Activated T-helper 1 cell treated with anti-CD3 and anti-CD28 coated beads, Interleukin-2, amount 50 U/mL, for 16 hours (primary cell): ENCODE data around the gene CYP26C1.

ENCODE experiments used
- DNase-seq, 2 donors: peaks; one replicate each; pipeline ENCODE4 v3.0.0-alpha.2; 2020; ENCODE audit warnings: low read depth in 1 of 2, low spot score in 1 of 2

Gene CYP26C1, protein sequence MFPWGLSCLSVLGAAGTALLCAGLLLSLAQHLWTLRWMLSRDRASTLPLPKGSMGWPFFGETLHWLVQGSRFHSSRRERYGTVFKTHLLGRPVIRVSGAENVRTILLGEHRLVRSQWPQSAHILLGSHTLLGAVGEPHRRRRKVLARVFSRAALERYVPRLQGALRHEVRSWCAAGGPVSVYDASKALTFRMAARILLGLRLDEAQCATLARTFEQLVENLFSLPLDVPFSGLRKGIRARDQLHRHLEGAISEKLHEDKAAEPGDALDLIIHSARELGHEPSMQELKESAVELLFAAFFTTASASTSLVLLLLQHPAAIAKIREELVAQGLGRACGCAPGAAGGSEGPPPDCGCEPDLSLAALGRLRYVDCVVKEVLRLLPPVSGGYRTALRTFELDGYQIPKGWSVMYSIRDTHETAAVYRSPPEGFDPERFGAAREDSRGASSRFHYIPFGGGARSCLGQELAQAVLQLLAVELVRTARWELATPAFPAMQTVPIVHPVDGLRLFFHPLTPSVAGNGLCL

GRCh38 chr10:93059975-93060886, at the start of gene CYP26C1:
Gene CYP26C1 (plus strand): TSS chr10:93060798. CDS start chr10:93061264, 466 bp downstream.
- no peak for DNase-seq

- no peak for DNase-seq
Measured at GRCh38 chr10:93015722-93016121, 44.9 kb upstream of the CYP26C1 start.

- DNase-seq, result no peak
Measured at GRCh38 chr10:93023013-93023650, 37.5 kb upstream of the CYP26C1 start.

DNA sequence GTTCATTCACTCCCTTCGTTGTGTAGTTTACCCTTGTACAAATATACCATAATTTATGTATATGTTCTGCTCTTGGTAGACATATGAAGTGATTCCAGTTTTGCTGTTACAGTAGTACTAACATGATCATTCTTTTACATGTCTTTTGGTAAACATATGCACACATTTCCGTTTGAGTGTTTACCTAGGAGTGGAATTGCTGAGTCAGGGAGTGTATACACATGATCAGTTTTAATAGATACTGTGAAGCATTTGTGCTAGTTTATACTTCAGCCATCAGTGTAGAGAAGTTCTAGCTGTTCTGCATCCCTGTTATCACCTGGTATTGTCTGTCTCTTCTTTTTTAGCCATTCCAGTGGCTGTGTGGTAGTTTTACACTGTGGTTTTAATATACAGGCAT, 34.5 kb upstream of the CYP26C1 start:
- DNase-seq, result no peak

GRCh38 chr10:93027508-93027907, 33.1 kb upstream of the CYP26C1 start:
- no peak for DNase-seq

GRCh38 chr10:93028883-93029282, 31.7 kb upstream of the CYP26C1 start:
- no peak for DNase-seq

DNA sequence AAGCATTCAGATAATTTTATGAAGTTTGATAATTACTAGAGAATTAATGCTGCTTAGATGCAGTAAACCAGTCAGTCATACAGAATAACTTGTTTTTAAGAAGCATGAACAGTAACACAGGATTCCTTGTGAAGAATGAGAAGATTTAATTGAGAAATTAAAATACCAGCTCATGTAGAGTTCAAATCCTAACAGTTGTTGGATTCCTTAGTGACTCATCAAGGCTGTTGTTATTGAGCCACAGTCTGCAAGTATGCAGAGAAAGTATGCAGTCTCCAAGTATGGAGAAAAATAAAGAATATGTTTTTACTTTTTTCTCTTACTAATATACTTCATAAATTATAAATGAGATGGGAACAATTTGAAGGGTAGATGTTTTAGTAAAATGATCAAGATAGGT, 30.2 kb upstream of the CYP26C1 start:
- DNase-seq, result no peak

GRCh38 chr10:93032105-93032808, 28.3 kb upstream of the CYP26C1 start:
- DNase-seq, result no peak

GRCh38 chr10:93032809-93033137, 27.8 kb upstream of the CYP26C1 start:
- DNase-seq, result no peak

DNA sequence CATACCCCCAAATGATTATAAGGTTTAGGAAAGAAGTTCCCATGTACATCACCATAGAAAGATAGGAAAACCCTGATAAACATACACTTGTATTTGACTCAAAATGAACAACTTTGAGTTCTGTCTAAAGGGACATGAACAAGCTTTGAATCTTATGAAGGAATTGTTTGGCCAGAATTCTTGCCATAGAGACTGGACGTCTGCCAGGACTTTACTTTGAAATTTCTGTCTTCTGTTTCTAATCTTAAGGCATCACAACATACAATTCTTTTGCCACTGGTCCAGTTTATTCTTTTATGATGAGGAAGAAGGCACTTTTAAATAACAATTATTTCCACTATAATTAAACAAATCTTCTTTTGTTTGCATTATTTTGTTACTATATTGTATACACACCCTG, 26.2 kb upstream of the CYP26C1 start:
- no peak for DNase-seq

GRCh38 chr10:93039110-93039509, 21.5 kb upstream of the CYP26C1 start:
- DNase-seq, result no peak

DNA sequence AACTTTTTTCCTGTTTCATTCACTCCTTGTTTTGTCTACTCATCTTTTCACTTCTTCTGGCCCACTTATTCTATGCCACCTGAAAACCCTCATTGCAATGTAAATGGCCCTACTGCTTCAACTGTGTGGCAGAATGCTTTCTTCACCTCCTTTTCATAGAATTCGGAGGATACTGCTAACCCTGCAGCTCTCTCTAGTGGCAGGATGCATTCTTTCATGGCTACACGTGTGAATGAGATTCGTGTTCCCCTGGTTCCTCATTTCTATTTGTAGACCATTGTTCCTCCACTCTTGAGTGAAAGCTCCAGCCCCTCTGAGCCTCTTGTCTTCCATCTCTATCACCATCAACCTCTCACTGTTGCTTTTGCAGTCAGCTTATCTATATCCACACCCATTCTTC, 20.9 kb upstream of the CYP26C1 start:
- DNase-seq, result no peak

DNA sequence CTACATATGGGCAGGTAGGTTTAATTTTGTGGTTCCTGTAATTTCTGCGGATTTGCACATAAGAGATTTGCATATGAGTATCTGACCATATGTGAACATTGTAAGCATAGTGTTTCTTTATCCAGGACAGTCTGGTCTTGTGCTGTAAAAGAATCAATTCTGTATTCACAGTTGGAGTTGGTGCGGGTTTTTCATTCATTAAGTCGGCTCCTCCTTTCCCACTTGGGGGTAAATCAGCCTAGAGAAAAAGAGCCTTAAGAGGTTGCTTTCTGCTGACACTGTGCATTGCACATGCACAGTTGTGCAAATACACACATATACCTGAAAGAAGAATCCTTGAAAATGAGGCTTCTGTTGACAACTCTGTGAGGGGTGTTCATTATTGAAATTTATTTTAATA, 6.1 kb upstream of the CYP26C1 start:
- no peak for DNase-seq

DNA sequence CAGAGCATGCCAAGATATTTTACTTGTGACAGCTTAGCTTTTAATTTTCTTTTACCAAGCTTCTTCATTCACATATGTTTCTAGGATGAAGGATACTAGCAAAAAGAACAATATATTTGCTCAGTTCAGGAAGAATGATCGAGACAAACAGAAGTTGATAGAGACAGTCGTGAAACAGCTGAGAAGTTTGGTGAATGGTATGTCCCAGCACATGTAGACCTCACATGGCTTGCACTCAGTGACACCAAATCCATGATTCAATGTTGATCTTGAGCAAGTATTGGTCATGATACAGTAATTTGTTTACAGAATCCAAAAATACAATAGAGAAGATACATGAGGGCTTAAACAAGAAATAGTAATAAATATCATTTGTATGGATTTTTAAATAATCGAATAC, 2.5 kb upstream of the CYP26C1 start:
- DNase-seq, result no peak

DNA sequence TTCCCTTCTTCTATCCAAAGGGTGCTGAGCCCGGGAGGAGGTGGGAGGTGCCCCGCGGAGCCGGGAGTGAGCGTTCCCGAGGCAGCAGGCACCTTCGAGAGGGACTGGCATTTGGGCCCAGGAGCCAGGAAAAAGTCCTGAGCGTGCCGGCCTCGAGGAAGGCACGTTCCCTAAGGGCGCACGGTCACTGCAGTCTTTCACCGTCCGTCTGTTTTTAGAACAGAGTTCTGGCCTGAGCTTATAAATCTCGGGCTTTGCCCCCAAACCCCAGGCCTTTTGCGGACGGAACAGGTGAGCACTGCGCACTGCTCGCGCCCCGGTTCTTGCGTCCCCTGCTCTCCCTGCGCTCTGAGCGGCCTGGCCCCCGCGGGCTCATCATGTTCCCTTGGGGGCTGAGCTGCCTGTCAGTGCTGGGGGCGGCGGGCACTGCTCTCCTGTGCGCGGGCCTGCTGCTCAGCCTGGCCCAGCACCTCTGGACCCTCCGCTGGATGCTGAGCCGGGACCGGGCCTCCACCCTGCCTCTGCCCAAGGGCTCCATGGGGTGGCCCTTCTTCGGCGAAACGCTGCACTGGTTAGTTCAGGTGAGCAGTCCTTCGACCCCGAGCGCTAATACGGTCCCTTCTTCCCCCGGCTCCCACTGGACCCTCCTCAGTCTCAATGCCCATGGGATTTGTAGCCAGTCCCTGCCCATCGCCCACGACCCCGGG, 442 bp downstream of the CYP26C1 start:
- no peak for DNase-seq

DNA sequence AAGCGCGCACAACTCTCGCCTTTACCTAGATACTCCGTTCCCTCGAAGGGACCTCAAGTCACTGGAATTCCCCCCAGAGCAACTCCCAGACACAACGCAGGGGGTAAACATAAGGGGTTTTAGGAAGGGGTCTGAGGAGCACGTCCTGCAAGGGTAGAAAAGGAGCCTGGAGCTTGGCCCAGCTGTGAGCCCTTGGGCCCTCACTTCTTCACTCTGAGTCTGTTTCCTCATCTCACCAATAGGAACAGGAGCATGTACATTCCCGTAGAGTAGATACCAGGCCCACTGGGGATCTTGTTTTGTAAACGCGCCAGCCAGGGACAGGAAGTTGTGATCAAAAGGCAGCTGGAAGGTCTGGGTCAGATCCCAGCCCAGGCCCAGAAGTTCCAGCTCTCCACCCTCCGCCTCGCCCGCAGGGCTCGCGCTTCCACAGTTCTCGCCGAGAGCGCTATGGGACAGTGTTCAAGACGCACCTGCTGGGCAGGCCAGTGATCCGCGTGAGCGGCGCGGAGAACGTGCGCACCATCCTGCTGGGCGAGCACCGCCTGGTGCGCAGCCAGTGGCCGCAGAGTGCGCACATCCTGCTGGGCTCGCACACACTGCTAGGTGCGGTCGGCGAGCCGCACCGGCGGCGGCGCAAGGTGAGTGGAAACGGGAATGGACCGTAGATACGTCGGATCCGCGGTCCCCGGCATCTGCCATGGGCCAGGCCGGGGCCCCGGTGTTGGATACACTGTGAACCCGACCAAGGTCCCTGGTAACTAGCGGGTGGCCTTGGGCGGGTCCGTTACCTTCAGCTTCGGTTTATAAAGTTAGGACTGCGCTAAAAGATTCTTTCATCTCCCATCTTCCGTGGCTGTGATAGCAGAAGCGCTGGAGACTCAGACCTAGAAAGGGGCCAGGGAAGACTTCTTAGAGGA, 1.3 kb downstream of the CYP26C1 start:
- no peak for DNase-seq

DNA sequence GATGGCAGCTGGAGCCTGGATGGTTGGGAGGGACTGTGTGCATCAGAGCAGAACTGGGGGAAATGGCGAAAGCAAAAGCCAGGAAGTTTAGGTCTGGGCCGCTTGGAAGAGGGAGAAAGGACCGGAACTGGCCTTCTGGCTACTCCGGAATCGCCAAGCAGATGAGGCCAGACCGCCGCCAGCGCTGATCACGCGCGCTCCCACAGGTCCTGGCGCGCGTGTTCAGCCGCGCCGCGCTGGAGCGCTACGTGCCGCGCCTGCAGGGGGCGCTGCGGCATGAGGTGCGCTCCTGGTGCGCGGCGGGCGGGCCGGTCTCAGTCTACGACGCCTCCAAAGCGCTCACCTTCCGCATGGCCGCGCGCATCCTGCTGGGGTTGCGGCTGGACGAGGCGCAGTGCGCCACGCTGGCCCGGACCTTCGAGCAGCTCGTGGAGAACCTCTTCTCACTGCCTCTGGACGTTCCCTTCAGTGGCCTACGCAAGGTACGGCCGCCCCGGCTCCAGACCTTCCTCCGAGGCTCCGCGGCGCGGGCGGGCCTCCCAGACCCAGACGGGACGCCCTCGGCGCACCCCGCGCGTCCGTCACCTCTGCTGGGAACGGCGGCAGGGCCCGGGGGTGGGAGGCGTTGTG, 2.0 kb downstream of the CYP26C1 start:
- no peak for DNase-seq

- DNase-seq, result no peak
Measured at GRCh38 chr10:93063144-93063976, 2.8 kb downstream of the CYP26C1 start.
